Mucosa of descending colon (tissue), 3 donors: Measurements from ENCODE around the gene NR2F6. TPM values are rescaled to one million over a fixed set of nuclear protein-coding genes. Genes with fewer than 3 reads are reported as not detected.

ENCODE experiments used
- ATAC-seq: fragments of 200-7000 bp; cut with Tn5 transposase; one replicate; pipeline ENCODE4 v1.9.1; 2020; ENCODE audit warnings: mild to moderate bottlenecking, moderate library complexity
- DNase-seq, 3 donors: peaks; one replicate each; pipeline ENCODE4 v3.0.0-alpha.2; 2020
- H3K36me3 ChIP-seq: fragments of 200-600 bp; one replicate; pipeline ENCODE4 v1.8.0; 2021; ENCODE audit warnings: low read depth, mild to moderate bottlenecking
- H3K4me1 ChIP-seq: fragments of 200-600 bp; one replicate; pipeline ENCODE4 v1.8.0; 2021; ENCODE audit warnings: low read depth, mild to moderate bottlenecking
- H3K4me3 ChIP-seq: fragments of 200-600 bp; one replicate; pipeline ENCODE4 v1.8.0; 2021; ENCODE audit warnings: mild to moderate bottlenecking
- H3K9me3 ChIP-seq: fragments of 200-600 bp; one replicate; pipeline ENCODE4 v1.8.0; 2021; ENCODE audit warnings: mild to moderate bottlenecking
- intact Hi-C, 2 donors: fragments of 100-400 bp; cut with DNase I in 1 of 2; cut with micrococcal nuclease in 1 of 2; formaldehyde crosslinking; loops; one replicate each; pipeline versions ENCODE4 v1.11.0 to v1.11.1; 2022; cut with DNase I, micrococcal nuclease
- total RNA-seq, 3 donors: library from RNA; stranded (reverse); fragmentation: NEBNext Ultra II Directional in 2 of 3; extraction: Animal tissue kit (Norgen Biotek cat#: 25700) in 2 of 3; gene quantifications; one replicate each; pipeline versions ENCODE4 v1.2.1 to v1.2.4, GENCODE V29; 2021 to 2023
- TF ChIP-seq, protein P1 (sequence below): fragments of 200-600 bp; IDR thresholded peaks from one replicate; pipeline ENCODE4 v1.8.0; 2022; ENCODE audit warnings: antibody characterized with exemption, mild to moderate bottlenecking
- donor health status: DM: no; HTN: no; CAD: no; lungs with moderate emphysema.
- donor health status: DM: no; HTN: no; CAD: no.
- donor health status: DM: no; HTN: yes; CAD: no.

NR2F6 gene
- total RNA-seq, 3 donors from 2014 or later, result 103 to 157 (median 140) TPM

GRCh38 chr19:17229890-17230289 is 15.8 kb downstream of the NR2F6 start:
- H3K36me3 ChIP-seq, result peaks cover 11% of the 10 kb centered on the region
- H3K9me3 ChIP-seq, result no peaks in the 10 kb centered on the region
- no peak overlapping the region for H3K4me3 ChIP-seq
- ATAC-seq, result no peak
- TF ChIP-seq, protein P1, sequence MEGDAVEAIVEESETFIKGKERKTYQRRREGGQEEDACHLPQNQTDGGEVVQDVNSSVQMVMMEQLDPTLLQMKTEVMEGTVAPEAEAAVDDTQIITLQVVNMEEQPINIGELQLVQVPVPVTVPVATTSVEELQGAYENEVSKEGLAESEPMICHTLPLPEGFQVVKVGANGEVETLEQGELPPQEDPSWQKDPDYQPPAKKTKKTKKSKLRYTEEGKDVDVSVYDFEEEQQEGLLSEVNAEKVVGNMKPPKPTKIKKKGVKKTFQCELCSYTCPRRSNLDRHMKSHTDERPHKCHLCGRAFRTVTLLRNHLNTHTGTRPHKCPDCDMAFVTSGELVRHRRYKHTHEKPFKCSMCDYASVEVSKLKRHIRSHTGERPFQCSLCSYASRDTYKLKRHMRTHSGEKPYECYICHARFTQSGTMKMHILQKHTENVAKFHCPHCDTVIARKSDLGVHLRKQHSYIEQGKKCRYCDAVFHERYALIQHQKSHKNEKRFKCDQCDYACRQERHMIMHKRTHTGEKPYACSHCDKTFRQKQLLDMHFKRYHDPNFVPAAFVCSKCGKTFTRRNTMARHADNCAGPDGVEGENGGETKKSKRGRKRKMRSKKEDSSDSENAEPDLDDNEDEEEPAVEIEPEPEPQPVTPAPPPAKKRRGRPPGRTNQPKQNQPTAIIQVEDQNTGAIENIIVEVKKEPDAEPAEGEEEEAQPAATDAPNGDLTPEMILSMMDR, result no peak
- H3K4me1 ChIP-seq, result peaks cover 8% of the 10 kb centered on the region
- intact Hi-C loops, result no loop called here
- no peak for DNase-seq

DNA sequence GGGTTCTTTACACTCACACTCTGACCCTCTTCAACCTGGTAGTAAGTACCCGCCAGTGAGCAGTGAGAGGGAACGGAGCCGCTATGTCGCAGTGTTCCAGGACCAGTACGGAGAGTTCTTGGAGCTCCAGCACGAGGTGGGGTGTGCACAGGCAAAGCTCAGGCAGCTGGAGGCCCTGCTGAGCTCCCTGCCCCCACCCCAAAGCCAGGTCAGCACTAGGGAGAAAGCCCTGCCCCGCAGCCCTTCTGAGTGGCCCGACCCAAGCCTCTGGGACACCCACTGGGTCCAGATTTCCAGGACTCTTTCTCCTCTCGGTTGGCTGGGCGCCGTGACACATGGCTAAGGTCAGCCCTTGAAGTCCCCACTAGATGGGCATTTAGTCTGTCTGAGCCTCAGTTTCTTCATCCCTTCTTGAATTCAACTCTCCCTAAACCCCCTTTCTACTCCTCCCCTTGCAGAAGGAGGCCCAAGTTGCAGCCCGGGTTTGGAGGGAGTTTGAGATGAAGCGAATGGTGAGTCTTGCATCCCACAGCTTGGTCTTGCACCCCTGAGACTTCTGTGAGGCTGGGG is 17.8 kb downstream of the NR2F6 start:
- intact Hi-C loops, result no loop called here
- Histone ChIP-seq H3K4me1 (peaks cover 6% of the 10 kb centered on the region), H3K4me3 (no peak overlapping the region), H3K9me3 (no peaks in the 10 kb centered on the region), H3K36me3 (peaks cover 11% of the 10 kb centered on the region)
- no peak for ATAC-seq
- no peak for DNase-seq
- TF ChIP-seq, protein P1, result no peak

GRCh38 chr19:17226002-17226933 is 19.5 kb downstream of the NR2F6 start, which contains the start of gene OCEL1:
Gene OCEL1, plus strand, starts transcription at chr19:17226226. Its CDS starts 22 bp downstream, at chr19:17226248.
- intact Hi-C loops, result no loop called here
- ATAC-seq (peak; percentile 95), DNase-seq (peak; percentile 97 to 99 (median 99))
- H3K9me3 ChIP-seq, result no peaks in the 10 kb centered on the region
- no peaks in the 10 kb centered on the region for H3K36me3 ChIP-seq
- peaks cover 6% of the 10 kb centered on the region for H3K4me1 ChIP-seq
- peak within 1 kb of the TSS; percentile 30 for H3K4me3 ChIP-seq
- TF ChIP-seq, protein P1, result no peak

GRCh38 chr19:17225053-17225452 is 20.7 kb downstream of the NR2F6 start:
- DNase-seq, result no peak
- Histone ChIP-seq H3K4me3 (no peak overlapping the region), H3K9me3 (no peaks in the 10 kb centered on the region), H3K36me3 (no peaks in the 10 kb centered on the region), H3K4me1 (peaks cover 6% of the 10 kb centered on the region)
- intact Hi-C loops, result no loop called here
- TF ChIP-seq, protein P1, result no peak
- no peak for ATAC-seq

DNA sequence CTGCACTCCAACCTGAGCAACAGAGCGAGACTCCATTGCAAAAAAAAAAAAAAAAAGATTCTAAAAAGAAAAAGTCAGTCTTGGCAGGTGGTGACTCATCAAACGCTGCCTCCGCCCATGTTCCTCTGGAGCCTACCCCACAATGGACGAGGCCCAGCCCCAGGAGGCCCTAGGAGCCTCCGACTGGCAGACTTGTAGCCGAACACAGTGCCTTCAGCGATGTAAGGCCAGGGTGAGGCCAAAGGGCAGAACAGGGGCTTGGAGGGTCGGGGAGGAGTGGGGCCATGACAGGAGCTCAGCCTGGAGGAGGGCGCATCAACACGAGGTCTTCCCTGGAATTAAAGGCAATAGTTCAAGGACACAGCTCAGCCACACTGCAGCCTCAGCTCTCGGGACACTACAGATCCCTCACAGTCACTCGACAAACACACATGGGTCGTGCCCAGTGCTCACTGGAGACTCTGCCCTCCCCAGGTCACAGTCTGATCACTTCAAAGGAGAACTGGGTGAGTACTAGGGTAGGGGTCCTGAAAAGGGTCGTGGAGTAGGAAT is 25.4 kb downstream of the NR2F6 start:
- H3K9me3 ChIP-seq, result no peaks in the 10 kb centered on the region
- H3K4me3 ChIP-seq, result no peak overlapping the region
- no peaks in the 10 kb centered on the region for H3K36me3 ChIP-seq
- TF ChIP-seq, protein P1, result no peak
- ATAC-seq (peak; percentile 63), DNase-seq (peak in 2 of 3 donors; percentile 47 to 59)
- H3K4me1 ChIP-seq, result no peaks in the 10 kb centered on the region
- intact Hi-C loops, result no loop called here
